Amygdala (tissue), 56 donors: Measurements from ENCODE around the gene ECM2.

Source experiments
- DNase-seq, 56 donors: peaks; one replicate each; lab custom pipeline; 2025; lab: John Stamatoyannopoulos, UW

Gene ECM2

GRCh38 chr9:92503156-92503555 is 32.6 kb downstream of the ECM2 start:
- no peak for DNase-seq

- no peak for DNase-seq
Measured at GRCh38 chr9:92501671-92502393, 34.0 kb downstream of the ECM2 start.

- DNase-seq = no peak
Measured at GRCh38 chr9:92500725-92501124, 35.1 kb downstream of the ECM2 start.

- DNase-seq = no peak
Measured at GRCh38 chr9:92499701-92500100, 36.1 kb downstream of the ECM2 start.

- no peak for DNase-seq
Measured at GRCh38 chr9:92496396-92497176, 39.2 kb downstream of the ECM2 start.

GRCh38 chr9:92494856-92495255 is 40.9 kb downstream of the ECM2 start:
- DNase-seq = no peak

GRCh38 chr9:92493749-92494387 is 41.9 kb downstream of the ECM2 start:
- no peak for DNase-seq

GRCh38 chr9:92492781-92493401 is 42.9 kb downstream of the ECM2 start:
- no peak for DNase-seq

GRCh38 chr9:92488681-92489550 is 46.9 kb downstream of the ECM2 start:
- no peak for DNase-seq

GRCh38 chr9:92486371-92486770 is 49.4 kb downstream of the ECM2 start:
- no peak for DNase-seq

- DNase-seq = no peak
Measured at GRCh38 chr9:92484563-92484962, 51.2 kb downstream of the ECM2 start.

- no peak for DNase-seq
Measured at GRCh38 chr9:92483627-92484545, 51.9 kb downstream of the ECM2 start.

- no peak for DNase-seq
Measured at GRCh38 chr9:92482805-92483204, 53.0 kb downstream of the ECM2 start.

GRCh38 chr9:92482329-92482728 is 53.5 kb downstream of the ECM2 start, which contains the start of gene ASPN:
TSS of gene ASPN (minus strand) at chr9:92482506.
- no peak for DNase-seq

- DNase-seq = peak in 4 of 56 donors; percentile 8 to 31 (median 17)
Measured at GRCh38 chr9:92480986-92481633, 54.7 kb downstream of the ECM2 start.

GRCh38 chr9:92480291-92480771 is 55.5 kb downstream of the ECM2 start:
- DNase-seq = no peak

GRCh38 chr9:92479346-92479745 is 56.4 kb downstream of the ECM2 start:
- no peak for DNase-seq

GRCh38 chr9:92478783-92479182 is 57.0 kb downstream of the ECM2 start:
- no peak for DNase-seq
